GM18951 (cell line): ENCODE data around the gene KCNJ10.

Source experiments
- POLR2A ChIP-seq: IDR thresholded peaks from 4 replicates; pipeline ENCODE4 v1.6.1; 2011; ENCODE audit warnings: mild to moderate bottlenecking; ENCODE audit not compliant: insufficient read length, insufficient read depth; ENCODE audit errors: extremely low read depth
- in situ Hi-C: fragments of 300-500 bp; cut with MboI; formaldehyde crosslinking; loops from one replicate; pipeline ENCODE4 v1.12.0; 2022; ENCODE audit warnings: low sequenced_read_pairs, mixed read lengths, inconsistent platforms; ENCODE audit not compliant: unreplicated experiment

The KCNJ10 gene

DNA sequence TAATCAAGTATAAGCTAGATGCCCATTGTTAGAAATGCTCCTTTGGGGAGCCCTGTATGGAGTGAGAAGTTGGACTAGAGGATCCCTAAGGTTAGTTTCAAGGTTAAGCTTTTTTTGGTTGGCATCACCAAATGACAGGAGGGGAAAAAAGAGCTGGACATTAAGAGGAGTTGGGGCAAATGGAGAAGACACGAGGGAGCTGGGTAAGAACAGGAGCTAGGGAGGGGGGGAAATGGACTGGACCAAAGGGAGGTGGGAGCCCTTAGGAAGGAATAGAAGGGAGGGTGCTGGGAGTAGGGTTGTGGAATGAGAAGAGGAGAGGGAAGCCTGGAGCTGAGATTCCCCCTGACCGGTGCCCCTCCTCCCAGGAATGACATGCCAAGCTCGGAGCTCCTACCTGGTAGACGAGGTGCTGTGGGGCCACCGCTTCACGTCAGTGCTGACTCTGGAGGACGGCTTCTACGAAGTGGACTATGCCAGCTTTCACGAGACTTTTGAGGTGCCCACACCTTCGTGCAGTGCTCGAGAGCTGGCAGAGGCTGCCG is 17.2 kb upstream of the KCNJ10 start:
- TF ChIP-seq POLR2A = no peak
- in situ Hi-C loops = loop anchor here (25.0 kb wide), 1 partner anchor 525 kb away; no protein-coding TSS in a partner anchor

DNA sequence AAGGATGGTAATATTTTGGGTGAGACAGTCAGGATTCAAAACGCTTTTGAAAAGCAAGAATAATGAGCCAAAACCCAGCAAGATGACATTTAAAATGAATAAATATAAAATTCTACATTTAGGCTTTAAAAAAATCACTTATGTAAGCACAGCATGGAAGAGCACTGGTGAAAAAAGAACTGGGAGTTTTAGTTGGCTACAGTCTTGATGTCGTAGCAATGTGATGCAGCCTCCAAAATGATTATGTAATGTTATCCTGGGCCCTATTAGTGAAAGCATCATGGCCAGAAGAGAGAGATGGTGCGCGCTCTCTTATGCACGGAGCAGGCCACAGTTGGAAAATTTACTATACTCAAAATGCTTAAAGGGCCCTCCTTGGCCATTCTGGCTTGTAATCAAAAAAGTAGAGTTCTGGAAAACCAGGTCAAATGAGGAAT is 16.5 kb upstream of the KCNJ10 start:
- in situ Hi-C loops = loop anchor here (25.0 kb wide), 1 partner anchor 526 kb away; no protein-coding TSS in a partner anchor
- no peak for TF ChIP-seq POLR2A

DNA sequence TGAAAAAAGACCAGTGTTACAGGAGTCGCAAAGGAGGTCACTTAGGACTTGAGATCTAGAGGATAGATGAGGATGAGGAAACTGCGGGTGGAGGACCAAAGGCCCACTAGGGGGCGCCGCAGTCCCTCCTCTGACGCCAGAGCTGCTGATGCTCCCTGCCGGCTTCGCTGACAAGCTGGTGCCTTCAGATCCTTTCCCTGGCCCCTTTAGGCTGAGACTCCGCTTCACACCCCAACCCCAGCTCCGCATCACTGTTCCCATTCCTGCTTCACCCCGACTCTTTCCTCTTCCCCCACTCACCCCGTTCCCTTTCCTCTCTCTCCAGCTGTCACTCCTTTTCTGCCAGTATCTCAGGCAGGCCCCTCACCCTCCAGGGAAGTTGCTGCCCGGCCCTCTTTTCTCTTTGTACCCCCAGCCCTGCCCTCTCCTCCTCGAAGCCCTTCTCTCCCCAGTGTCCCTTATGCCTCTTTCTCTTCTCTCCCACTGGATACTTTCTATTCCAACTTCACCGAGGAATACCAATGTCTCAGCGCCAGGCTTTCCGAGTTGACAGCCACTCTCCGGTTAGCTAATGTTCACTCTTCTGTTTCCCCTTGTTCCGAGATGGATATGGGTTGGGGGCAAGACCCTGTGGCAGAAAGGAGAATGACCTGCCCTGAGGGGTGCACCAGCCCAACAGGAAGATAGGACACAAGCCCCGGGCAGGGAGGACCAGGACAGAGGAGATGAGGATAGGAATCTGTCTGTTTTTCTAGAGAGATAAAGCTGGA is 15.9 kb upstream of the KCNJ10 start:
- in situ Hi-C loops = loop anchor here (25.0 kb wide), 1 partner anchor 526 kb away; no protein-coding TSS in a partner anchor
- no peak for TF ChIP-seq POLR2A

DNA sequence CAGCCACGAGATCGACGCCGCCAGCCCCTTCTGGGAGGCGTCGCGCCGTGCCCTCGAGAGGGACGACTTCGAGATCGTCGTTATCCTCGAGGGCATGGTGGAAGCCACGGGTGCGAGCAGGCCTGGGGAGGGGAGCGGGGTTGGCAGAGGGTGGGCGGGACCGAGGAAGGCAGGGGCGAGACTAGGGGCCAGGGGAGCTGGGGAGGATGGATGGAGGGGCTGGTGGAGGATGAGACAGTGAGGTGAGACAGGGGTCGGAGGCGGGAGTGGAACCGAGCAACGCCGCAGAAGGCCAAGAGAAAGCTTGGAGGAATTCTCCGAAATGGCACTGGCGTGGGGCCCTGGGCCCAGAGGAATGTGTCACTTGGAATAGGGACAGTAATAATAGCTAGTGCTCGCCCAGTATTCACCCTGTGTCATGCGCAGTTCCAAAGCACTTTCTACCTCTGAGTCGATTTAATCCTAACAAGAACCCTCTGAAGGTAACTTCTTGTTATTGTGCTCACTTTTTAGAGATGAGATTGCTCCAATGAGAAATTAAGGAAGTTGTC is 14.9 kb upstream of the KCNJ10 start:
- in situ Hi-C loops = loop anchor here (25.0 kb wide), 1 partner anchor 527 kb away; no protein-coding TSS in a partner anchor
- no peak for TF ChIP-seq POLR2A

DNA sequence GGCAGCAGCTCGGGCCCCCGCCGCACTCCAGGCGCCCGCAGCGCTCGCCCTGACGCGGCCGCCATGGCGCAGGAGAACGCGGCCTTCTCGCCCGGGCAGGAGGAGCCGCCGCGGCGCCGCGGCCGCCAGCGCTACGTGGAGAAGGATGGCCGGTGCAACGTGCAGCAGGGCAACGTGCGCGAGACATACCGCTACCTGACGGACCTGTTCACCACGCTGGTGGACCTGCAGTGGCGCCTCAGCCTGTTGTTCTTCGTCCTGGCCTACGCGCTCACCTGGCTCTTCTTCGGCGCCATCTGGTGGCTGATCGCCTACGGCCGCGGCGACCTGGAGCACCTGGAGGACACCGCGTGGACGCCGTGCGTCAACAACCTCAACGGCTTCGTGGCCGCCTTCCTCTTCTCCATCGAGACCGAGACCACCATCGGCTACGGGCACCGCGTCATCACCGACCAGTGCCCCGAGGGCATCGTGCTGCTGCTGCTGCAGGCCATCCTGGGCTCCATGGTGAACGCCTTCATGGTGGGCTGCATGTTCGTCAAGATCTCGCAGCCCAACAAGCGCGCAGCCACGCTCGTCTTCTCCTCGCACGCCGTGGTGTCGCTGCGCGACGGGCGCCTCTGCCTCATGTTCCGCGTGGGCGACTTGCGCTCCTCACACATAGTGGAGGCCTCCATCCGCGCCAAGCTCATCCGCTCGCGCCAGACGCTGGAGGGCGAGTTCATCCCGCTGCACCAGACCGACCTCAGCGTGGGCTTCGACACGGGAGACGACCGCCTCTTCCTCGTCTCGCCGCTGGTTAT is 14.2 kb upstream of the KCNJ10 start:
- no peak for TF ChIP-seq POLR2A
- in situ Hi-C loops = loop anchor here (25.0 kb wide), 1 partner anchor 528 kb away; no protein-coding TSS in a partner anchor

DNA sequence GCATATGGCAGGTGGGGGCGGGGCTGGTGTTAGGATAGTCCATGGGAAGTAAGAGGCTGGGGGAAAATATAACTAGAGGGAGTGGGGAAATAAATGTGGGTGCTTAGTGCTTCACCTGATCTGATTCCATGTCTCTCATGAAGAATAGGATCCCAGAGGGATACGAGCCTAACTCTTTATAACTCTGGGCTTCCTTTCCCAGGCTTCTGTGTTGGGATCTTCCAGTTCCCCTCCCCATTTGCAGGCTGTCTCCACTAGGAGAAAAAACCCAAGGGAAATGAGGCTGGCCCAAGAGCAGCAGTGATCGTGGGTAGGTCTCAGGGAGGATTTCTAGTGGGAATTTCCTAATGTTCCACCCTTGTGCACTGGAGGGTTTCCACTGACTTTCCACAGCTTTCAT is 13.0 kb upstream of the KCNJ10 start:
- TF ChIP-seq POLR2A = no peak
- in situ Hi-C loops = loop anchor here (25.0 kb wide), 1 partner anchor 529 kb away; no protein-coding TSS in a partner anchor

DNA sequence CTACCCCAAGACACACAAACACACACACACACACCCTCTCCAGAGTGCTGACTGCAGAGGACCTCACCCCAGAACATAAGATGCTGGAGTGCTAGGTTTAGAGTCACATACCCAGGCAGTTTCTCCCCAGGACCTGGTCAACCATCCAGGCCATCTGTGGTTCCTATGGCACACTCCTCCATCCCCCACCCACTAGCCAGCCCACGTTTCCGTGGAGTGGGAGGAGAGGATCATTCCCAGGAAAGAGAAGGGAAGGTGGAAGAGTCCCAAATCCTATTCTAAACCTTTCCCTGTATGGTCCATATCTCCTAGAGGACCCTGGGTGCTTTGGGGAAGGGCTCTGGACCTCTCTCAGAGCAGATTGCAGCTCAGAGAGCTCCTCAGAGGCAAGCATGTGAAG is 12.5 kb upstream of the KCNJ10 start:
- in situ Hi-C loops = loop anchor here (25.0 kb wide), 1 partner anchor 530 kb away; no protein-coding TSS in a partner anchor

DNA sequence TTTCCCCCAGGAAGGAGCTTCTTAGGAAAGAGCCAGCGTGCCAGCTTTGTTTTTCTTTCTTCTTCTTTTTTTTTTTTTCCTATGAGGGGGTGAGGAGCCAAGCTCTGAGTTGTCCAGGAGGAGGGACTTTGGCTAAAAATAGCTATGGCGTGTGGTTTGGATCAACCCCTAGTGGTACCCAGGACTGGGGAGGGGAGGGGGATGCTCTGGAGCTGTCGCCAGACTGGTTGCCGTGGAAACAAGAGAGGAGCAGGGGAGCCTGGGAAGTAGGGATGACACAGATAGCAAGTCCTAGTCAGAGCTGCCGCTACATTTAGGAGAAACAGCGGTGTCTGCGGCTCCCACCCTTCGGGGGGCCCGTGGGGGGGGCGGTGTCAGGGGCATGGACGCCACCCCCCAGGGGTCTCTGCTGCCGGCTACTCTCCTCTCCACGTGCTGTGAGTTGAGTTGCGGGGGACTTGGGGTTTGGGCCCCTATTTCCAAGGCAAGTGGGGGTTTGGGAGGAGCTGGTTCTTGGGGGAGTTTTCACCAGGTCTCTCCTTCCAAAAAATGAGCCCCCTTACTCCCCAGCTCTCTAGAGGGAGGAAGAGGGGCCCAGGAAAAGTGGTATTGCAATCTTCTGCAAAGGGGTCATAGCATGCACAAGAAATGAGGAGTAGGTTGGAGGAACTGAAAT is 11.4 kb upstream of the KCNJ10 start, which contains the start of gene KCNJ9:
KCNJ9 (plus strand) TSS at position 278 of the 676 bp plus-strand sequence. CDS start 2,493 bp downstream, outside the sequence.
- TF ChIP-seq POLR2A = no peak
- in situ Hi-C loops = loop anchor here (25.0 kb wide), 1 partner anchor 531 kb away; no protein-coding TSS in a partner anchor

More for the DNA sequence above, 12.5 kb upstream of the KCNJ10 start:
- no peak for TF ChIP-seq POLR2A

DNA sequence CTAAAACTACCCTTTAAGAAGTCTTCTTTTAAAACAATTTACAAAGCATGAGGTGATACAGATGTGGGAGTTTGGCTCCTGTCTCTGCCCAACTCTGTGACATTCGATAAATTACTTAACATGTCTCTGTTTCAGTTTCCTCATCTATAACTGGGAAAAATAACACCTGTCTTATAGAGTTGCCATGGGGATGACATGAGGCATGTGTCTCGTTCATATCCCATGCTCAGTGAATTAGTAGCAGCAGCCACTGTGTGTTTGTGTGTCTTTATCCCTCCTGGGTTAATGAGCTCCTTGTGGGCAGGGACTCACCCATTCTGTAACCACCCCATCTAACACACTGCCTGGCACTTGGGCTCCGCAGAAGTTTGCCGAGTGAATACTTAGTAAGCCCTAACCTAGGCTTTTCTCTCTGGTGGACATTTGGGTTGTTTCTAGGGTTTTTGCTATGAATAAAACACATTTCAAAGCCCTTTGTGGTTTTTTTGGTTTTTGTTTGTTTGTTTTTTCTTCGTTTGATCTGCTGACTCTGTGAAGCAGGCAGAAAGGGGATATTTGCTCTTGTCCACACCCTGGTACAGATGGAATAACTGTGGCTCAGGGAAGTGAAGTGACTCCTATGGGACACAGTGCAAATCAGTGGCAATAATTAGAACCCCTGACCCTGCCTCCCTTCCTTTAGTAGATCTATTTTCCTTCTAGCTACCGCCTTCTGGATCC is 10.6 kb upstream of the KCNJ10 start:
- TF ChIP-seq POLR2A = no peak
- in situ Hi-C loops = loop anchor here (25.0 kb wide), 1 partner anchor 532 kb away; no protein-coding TSS in a partner anchor

DNA sequence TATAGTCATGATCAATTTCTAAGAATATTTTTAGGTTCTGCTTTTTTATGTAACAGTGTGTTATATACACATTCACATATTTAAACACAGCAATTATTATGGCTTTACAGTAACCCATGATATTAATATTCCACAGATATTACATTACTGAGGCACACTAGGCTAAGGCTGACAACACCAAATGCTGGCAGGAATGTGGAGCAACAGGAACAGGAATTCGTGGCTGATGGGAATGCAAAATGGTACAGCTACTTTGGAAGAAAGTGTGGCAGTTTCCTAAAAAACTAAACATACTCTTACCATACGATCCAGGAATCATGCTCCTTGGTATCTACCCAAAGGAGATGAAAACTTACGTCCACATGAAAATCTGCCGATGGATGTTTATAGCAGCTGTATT is 9.5 kb upstream of the KCNJ10 start:
- no peak for TF ChIP-seq POLR2A
- in situ Hi-C loops = loop anchor here (25.0 kb wide), 1 partner anchor 533 kb away; no protein-coding TSS in a partner anchor

DNA sequence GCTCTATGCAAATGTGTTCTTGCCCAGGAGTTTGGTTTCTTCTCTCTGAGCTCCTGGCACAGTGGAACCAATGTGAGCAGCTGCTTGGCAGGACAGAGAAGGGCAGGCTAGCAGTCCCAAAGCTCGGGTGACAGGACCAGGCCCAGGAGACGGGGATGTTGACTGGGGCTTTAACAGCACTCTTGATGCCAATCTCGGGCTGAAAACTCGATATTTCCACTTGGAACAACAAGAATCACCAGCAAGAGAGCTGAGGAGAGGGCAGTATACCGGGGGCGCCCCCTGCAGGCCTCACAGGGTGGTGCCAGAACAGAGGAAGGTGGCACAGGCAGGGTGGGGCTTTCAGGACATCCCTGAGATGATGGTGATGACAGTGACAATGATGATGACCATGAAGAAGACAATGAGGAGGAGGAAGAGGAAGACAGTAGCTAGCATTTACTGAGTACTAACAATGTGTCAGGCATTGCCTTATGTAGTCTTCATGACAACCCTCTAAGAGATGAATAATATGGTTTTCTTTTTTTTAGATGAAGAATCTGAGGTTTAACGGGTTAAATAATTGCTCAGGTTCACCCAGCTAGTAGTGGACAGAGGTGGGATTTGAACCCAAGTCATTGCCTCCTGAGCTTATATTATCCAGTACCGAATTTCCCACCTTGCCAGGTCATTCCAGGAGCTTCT is 8.7 kb upstream of the KCNJ10 start:
- in situ Hi-C loops = loop anchor here (25.0 kb wide), 1 partner anchor 534 kb away; no protein-coding TSS in a partner anchor

More for the DNA sequence above, 8.7 kb upstream of the KCNJ10 start:
- no peak for TF ChIP-seq POLR2A
